ENCODE results near the gene BLOC1S3. TPM values are rescaled to one million over a fixed set of nuclear protein-coding genes. Genes with fewer than 3 reads are reported as not detected.
"Not testable (repeated sequence)": the region's sequence is repeated elsewhere in the genome, so short reads cannot be mapped to it uniquely, and the experiment has no call there.

The BLOC1S3 gene
- total RNA-seq, 1 donor from 2014 or later: 21.7 TPM

GRCh38 chr19:45223879-45224278, 45.3 kb downstream of the BLOC1S3 start:
- DNase-seq (ENCODE audit: low spot score): no peak

GRCh38 chr19:45224645-45225044, 46.1 kb downstream of the BLOC1S3 start:
- DNase-seq (ENCODE audit: low spot score): no peak

GRCh38 chr19:45229056-45229455, 50.5 kb downstream of the BLOC1S3 start:
- not testable (repeated sequence) for DNase-seq (ENCODE audit: low spot score)

Other genes with a start within 250 kb of the BLOC1S3 start
- not detected for gene APOC4, start 236.5 kb upstream of the BLOC1S3 start, total RNA-seq
- 24.8 TPM for gene APOC2, start 232.7 kb upstream of the BLOC1S3 start, total RNA-seq
- gene CLPTM1, start 223.4 kb upstream of the BLOC1S3 start, total RNA-seq: 149 TPM
- gene RELB, start 177.3 kb upstream of the BLOC1S3 start, total RNA-seq: 12.2 TPM
- gene CLASRP, start 139.7 kb upstream of the BLOC1S3 start, total RNA-seq: 101 TPM
- 2.3 TPM for gene ZNF296, start 102.3 kb upstream of the BLOC1S3 start, total RNA-seq
- 25.2 TPM for gene GEMIN7, start 99.5 kb upstream of the BLOC1S3 start, total RNA-seq
- gene PPP1R37, start 85.6 kb upstream of the BLOC1S3 start, total RNA-seq: 83.4 TPM
- 0.52 TPM for gene NKPD1, start 17.8 kb upstream of the BLOC1S3 start, total RNA-seq
- gene TRAPPC6A, start 547 bp upstream of the BLOC1S3 start, total RNA-seq: 26.8 TPM
- 9.0 TPM for gene EXOC3L2, start 66.6 kb downstream of the BLOC1S3 start, total RNA-seq
- 38.8 TPM for gene MARK4, start 72.5 kb downstream of the BLOC1S3 start, total RNA-seq
- not detected for gene CKM, start 144.1 kb downstream of the BLOC1S3 start, total RNA-seq
- 0.23 TPM for gene KLC3, start 162.0 kb downstream of the BLOC1S3 start, total RNA-seq
- gene ERCC2, start 191.8 kb downstream of the BLOC1S3 start, total RNA-seq: 23.8 TPM
- 54.2 TPM for gene PPP1R13L, start 226.3 kb downstream of the BLOC1S3 start, total RNA-seq
- 4.9 TPM for gene POLR1G, start 227.9 kb downstream of the BLOC1S3 start, total RNA-seq
- 57.0 TPM for gene ERCC1, start 245.1 kb downstream of the BLOC1S3 start, total RNA-seq

Data from mucosa of gallbladder (tissue), 1 donor.